HG03108 (cell line): Measurements from ENCODE around the gene FAM136A.
"Not testable (repeated sequence)": the region's sequence is repeated elsewhere in the genome, so short reads cannot be mapped to it uniquely, and the experiment has no call there.

ENCODE experiments used
- ATAC-seq: cut with Tn5 transposase; IDR thresholded peaks from one replicate; pipeline ENCODE4 v1.9.1; 2021; ENCODE audit warnings: moderate library complexity; ENCODE audit not compliant: unreplicated experiment

The FAM136A gene

GRCh38 chr2:70301344-70302194, at the start of gene FAM136A:
TSS of gene FAM136A (minus strand) at chr2:70302067. CDS start at chr2:70302011, 56 bp downstream.
- peak; percentile 70 for ATAC-seq

DNA sequence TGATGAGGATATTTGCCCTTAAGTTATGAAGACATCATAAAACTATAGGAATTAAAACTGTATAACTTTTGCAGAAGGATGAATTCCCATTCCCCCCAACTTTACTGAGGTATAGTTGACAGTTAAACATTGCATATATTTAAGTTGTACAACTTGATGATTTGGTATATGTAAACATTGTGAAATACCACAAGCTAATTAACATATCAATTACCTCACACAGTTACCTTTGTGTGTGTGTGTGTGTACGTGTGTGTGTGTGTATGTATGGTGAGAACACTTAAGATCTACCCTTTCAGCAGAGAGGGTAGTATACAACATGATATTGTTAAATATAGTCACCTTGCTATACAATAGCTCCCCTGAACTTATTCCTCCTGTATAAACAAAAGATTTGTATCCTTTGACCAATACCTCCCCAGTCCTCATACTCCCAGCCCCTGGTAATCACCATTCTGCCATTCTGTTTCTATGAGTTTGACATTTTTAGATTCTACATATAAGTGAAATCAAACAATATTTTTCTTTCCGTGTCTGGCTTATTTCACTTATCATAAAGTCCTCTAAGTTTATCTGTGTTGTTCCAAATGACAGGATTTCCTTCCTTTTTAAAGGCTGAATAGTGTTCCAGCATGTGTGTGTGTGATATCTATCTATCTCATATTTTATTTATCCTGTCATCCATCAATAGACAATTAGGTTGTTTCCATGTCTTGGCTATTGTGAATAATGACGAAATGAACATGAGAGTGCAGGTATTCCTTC, 48.2 kb upstream of the FAM136A start:
- no peak for ATAC-seq

DNA sequence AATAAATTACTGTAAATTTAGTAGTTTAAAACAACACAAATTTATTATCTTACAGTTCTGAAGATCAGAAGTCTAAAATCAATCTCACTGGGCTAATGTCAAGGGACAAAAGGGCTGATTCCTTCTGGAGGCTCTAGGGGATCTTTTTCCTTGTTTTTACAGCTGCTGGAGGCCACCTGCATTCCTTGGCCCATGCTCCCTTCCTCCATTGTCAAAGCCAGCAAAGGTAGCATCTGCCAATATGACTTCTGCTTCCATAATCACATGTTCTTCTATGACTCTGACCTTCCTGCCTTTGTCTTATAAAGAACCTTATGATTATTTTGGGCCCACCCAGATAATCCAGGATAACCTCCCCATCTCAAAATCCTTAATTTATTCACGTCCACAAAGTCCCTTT, 46.0 kb upstream of the FAM136A start:
- ATAC-seq: no peak

DNA sequence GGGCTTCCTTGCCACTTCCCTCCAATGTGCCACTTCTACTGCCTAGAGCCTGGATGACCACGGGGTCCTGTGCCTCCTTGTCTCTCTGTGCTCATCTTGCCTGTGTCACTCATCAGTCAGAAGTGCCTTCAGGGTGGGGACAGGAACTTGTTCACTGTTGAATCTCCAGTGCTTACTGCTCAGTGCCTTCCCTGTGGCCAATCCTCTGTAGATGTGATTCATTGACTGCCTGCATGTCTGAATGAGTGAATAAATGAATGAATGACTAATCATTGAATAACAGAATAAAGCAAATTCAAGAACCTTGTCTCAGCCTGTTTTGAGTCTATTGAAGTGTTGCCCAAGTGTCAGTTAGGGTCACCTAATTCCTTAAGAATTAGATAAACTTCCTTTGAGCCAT, 42.3 kb upstream of the FAM136A start:
- no peak for ATAC-seq

GRCh38 chr2:70341477-70341765, 39.6 kb upstream of the FAM136A start:
- no peak for ATAC-seq

- no peak for ATAC-seq
Measured at GRCh38 chr2:70340761-70341476, 39.1 kb upstream of the FAM136A start.

- ATAC-seq: no peak
Measured at GRCh38 chr2:70340075-70340474, 38.2 kb upstream of the FAM136A start.

DNA sequence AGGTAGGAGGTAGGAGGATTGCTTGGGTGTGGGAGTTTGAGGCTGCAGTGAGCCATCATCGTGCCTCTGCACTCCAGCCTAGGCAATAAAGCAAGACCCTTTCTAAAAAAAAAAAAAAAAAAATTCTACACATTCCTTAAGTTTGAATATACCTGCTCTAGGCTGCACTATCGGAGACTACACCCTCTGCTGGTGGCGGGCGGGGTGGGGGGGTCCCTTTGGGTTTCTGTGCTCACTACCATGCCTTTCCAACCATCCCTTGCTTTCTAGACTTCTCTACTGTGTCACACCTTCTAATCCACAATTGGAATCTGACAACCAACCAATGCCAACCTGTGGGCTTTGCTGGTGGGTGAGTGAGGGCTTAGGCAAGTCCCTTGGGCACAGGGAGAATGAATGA, 34.7 kb upstream of the FAM136A start:
- no peak for ATAC-seq

GRCh38 chr2:70331012-70331411, 29.1 kb upstream of the FAM136A start:
- ATAC-seq: no peak

DNA sequence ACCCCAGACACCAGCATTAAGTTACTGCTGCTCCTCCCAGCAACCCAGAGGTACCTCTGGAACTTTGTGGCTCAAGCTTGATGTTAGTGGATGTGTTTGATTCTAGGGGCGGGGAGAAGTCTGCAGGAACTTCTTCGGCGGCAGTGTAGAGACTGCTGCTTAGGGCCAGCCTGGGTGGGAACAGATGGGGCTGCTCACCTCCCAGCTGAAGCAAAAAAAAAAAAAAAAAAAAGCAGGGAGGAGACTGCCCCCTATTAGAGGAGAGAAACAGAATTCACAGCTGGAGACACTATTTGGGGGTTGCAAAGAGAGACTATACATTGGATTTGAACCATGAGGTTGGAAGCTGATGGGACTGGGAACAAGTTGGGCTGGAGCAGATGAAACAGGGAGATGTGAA, 28.6 kb upstream of the FAM136A start:
- no peak for ATAC-seq

DNA sequence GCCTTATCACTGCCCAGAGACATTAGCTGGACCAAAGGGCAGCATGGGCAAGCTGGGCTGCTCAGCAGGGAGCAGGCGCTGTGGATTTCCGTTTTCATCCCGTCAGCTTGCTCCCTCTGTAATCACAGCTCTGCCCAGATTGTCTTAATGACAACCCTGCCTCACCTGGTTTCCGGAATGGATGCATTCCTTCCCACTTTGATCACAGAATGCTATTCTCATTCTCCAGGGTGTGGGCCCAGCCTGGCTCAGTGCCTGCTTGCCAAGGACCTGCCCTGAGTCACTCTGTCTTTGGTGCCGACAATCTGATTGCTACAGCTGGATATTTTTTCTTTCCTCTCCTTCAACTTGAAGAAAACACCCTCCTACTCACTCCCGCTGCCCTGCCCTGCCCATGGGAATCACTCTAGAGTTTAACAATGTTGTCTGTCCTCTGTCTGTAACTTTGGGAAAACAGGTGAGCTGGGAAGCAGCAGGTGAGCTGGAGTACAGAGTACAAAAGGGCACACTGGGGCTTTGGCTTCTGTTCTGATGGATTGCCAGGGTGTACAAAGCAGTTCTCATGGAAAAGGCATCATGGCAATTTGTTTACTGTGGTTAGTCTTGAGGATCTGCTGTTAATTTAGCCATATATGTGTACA, 27.2 kb upstream of the FAM136A start:
- no peak for ATAC-seq

GRCh38 chr2:70325875-70326274, 24.0 kb upstream of the FAM136A start:
- ATAC-seq: no peak

- no peak for ATAC-seq
Measured at GRCh38 chr2:70322518-70322917, 20.7 kb upstream of the FAM136A start.

- ATAC-seq: no peak
Measured at GRCh38 chr2:70321370-70321769, 19.5 kb upstream of the FAM136A start.

DNA sequence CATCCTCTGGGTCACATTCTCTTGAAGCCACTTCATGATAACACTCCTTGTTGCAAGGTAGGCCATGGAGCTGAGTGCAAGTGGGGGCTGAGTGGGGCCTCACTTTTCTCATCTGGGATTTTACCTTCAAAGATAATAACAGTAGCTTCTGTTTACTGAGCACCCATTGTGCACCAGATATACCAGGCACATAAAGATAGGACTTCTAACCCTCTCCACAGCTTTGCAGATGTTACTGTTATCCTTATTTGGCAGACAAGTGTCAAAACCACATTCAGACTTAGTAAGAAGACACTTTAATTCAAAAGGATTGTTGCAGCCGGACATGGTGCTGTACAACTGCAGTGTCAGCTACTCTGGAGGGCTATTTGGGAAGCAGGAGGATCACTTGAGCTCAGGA, 12.8 kb upstream of the FAM136A start:
- ATAC-seq: no peak

GRCh38 chr2:70312560-70312959, 10.7 kb upstream of the FAM136A start:
- ATAC-seq: no peak

- ATAC-seq: no peak
Measured at GRCh38 chr2:70310899-70311298, 9.0 kb upstream of the FAM136A start.

DNA sequence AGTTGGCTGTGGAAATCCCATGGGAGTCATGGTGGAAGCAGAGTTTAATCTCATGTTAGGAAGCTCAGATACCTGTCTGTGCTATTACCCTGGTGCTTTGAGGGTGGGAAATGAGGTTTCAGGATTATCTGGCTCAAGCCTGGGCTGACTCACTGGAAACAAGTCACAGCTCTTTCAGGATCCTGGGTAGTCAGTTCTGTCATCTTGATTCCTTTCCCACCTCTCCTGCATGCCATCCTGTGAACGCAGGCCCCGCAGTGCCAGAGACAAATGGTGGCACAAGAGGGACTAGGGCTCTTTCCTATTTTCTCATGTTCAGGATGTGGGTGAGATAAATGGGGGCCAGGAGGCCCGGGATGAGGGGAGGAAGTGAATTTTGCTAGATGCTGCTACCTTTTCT, 3.7 kb upstream of the FAM136A start:
- ATAC-seq: no peak

GRCh38 chr2:70304498-70304897, 2.6 kb upstream of the FAM136A start:
- ATAC-seq: no peak

DNA sequence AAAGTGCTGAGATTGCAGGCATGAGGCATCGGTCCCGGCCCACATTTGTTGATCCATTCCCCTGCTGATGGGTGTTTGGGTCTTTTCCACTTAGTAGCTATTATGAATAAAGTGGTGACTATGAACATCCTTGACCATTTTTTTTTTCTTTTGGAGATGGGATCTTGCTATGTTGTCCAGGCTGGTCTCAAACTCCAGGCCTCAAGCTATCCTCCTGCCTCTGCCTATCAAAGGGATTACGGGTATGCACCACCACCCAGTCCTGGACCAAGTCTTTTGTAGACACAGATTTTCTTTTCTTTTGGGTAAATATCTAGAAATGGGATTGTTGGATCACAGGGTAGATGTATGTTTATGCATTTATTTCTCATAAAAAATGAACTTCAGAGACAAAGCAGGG, 1.3 kb upstream of the FAM136A start:
- ATAC-seq: no peak

GRCh38 chr2:70302195-70302546, 304 bp upstream of the FAM136A start:
- not testable (repeated sequence) for ATAC-seq
